ENCODE results near the gene NEDD4L.

NEDD4L gene

DNA sequence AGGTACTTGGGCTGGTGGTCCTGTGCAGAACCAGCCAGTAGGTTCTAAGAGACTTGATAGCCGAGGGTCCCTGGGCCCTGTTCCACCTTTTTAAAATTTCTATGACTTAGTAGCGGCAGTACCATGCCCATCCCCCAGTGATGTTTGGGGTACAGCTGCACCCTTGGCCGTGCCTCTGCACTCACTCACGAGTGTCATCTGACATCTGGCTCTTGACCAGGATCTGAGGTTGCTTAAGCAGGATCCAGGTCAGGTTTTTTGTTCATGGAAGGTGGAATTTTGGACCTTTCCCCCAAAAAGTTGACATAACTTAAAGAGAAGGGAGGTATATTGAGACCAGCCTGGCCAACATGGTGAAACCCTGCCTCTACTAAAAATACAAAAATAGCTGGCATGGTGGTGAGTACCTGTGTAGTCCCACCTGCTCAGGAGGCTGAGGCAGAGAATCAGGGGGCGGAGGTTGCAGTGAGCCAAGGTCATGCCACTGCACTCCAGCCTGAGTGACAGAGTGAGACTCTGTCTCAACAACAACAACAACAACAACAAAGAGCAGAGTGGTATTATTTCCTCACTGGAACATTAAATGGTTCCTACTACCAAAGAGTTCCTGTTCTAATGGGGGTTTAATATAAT is 163.6 kb downstream of the NEDD4L start:
- TF ChIP-seq, protein P1, sequence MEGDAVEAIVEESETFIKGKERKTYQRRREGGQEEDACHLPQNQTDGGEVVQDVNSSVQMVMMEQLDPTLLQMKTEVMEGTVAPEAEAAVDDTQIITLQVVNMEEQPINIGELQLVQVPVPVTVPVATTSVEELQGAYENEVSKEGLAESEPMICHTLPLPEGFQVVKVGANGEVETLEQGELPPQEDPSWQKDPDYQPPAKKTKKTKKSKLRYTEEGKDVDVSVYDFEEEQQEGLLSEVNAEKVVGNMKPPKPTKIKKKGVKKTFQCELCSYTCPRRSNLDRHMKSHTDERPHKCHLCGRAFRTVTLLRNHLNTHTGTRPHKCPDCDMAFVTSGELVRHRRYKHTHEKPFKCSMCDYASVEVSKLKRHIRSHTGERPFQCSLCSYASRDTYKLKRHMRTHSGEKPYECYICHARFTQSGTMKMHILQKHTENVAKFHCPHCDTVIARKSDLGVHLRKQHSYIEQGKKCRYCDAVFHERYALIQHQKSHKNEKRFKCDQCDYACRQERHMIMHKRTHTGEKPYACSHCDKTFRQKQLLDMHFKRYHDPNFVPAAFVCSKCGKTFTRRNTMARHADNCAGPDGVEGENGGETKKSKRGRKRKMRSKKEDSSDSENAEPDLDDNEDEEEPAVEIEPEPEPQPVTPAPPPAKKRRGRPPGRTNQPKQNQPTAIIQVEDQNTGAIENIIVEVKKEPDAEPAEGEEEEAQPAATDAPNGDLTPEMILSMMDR (IDR thresholded peaks at IDR 0.05; ENCODE audit: borderline replicate concordance, insufficient read depth, low read depth, low read length) = no peak
- no peak overlapping the region for H3K4me3 ChIP-seq (ENCODE audit: low read depth, low read length)

DNA sequence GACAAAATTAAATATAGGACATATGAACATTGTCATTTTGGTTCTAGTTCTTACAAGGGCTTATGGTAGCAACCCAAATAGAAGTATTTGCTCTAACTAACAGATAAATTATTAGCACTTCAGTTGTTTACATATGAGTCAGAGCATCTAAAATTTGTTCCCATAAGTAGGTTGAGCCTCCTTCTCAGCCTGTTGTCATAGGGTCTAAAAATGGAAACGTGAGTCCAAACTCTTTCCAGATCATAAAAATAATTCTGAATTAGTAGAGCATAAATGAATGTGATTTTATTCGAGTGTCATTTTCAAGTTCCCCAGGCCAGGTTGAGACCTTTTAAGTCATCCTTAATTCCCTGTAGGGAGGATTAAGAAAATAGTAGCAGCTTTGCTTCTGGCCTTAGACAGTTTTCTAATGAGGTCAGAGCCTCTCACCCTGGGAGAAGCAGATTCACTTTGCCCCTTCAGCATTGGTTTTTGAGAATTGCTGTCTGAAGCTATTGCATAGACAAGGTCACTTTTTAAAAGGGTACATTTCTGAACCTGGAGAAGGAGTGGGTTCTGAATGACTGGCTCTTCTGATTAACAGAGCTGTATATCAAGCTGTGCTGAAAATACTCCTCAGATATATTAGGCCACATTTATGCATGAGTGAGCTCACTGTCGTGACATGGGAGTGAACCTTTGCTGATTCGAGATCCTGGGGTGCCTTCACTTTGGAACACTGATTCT is 164.3 kb downstream of the NEDD4L start:
- TF ChIP-seq, protein P1 (IDR thresholded peaks at IDR 0.05; ENCODE audit: borderline replicate concordance, insufficient read depth, low read depth, low read length) = no peak
- H3K4me3 ChIP-seq (ENCODE audit: low read depth, low read length) = no peak overlapping the region

DNA sequence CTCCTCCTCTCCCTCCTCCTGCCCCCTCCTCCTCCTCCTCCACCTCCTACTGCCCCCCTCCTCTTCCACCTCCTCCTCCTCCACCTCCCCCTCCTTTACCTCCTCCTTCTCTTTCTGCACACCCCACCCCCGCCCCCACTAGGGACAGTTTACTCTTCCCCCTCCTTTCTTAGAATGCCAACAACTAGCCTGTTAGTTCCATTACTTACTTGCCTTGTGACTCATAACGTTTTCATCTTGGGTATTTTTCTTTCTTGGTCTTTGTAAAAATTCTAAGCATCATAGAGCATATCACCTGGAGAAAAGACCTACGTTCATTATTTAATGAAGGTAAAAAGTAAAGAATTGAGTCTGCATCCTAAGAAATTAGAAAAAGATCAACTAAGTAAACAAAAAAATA is 165.3 kb downstream of the NEDD4L start:
- TF ChIP-seq, protein P1 (IDR thresholded peaks at IDR 0.05; ENCODE audit: borderline replicate concordance, insufficient read depth, low read depth, low read length) = no peak
- no peak overlapping the region for H3K4me3 ChIP-seq (ENCODE audit: low read depth, low read length)

DNA sequence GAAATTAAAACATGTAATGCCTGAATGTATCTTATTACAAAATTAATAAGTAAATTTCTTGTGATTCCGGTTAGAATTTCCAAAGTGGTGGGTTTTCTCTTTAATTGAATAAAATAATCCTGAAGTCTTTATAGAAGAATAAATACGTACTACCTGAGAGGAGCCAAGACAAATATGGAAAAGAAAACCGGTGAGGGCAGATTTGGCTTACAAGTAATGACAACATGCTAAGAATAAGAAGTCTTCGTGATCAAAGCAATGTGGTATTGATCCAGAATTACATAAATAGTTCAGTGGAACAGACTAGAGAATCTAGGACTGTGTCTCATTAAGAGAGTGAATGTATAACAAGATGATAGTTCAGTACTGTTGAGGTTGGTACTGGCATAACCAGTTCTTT is 167.5 kb downstream of the NEDD4L start:
- TF ChIP-seq, protein P1 (IDR thresholded peaks at IDR 0.05; ENCODE audit: borderline replicate concordance, insufficient read depth, low read depth, low read length) = no peak
- no peak overlapping the region for H3K4me3 ChIP-seq (ENCODE audit: low read depth, low read length)

DNA sequence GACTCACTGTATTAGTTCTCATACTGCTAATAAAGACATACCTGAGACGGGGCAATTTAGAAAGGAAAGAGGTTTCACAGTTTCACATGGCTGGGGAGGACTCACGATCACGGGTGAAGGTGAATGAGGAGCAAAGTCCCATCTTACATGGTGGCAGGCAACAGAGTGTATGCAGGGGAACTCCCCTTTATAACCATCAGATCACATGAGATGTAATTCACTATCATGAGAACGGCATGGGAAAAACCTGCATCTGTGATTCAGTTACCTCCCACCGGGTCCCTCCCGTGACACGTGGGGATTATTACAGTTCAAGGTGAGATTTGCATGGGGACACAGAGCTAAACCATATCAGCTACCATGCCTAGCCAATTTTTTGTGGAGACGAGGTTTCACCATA is 168.2 kb downstream of the NEDD4L start:
- H3K4me3 ChIP-seq (ENCODE audit: low read depth, low read length) = no peak overlapping the region
- TF ChIP-seq, protein P1 (IDR thresholded peaks at IDR 0.05; ENCODE audit: borderline replicate concordance, insufficient read depth, low read depth, low read length) = no peak

DNA sequence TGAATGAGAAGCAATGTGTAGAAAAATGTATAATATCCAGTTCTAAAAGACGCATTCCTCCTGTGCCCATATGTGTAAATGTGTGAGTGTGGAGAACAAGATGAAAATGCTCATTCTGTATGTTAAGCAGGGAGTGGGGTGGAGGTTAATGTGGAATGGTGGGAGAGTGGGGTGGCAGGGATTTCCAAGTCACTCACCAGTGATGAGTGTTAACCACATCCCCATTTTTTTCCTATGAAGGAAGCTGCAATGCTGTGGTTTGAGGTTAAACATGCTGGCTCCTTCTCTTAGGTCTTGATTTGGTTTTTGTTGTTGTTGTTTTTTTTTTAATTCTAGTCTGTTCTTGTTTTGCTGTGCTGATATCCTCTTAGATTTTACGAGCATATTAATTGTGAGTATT is 169.4 kb downstream of the NEDD4L start:
- no peak overlapping the region for H3K4me3 ChIP-seq (ENCODE audit: low read depth, low read length)
- TF ChIP-seq, protein P1 (IDR thresholded peaks at IDR 0.05; ENCODE audit: borderline replicate concordance, insufficient read depth, low read depth, low read length) = no peak

DNA sequence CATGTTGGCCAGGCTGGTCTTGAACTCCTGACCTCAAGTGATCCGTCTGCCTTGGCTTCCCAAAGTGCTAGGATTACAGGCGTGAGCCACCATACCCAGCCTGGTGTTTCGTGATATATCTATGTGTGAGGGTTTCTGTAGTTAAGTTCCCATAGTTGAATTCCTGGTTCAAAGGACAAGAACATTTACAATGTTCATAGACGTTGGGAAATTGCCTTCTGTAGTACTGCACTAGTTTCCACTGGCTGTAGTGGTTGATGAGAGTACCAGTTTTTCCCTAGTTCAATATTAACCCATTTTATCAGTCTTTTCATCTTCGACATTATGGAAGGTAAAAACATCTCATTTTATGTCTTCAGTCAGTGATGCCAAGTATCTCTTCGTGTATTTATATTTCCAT is 171.0 kb downstream of the NEDD4L start:
- no peak overlapping the region for H3K4me3 ChIP-seq (ENCODE audit: low read depth, low read length)
- TF ChIP-seq, protein P1 (IDR thresholded peaks at IDR 0.05; ENCODE audit: borderline replicate concordance, insufficient read depth, low read depth, low read length) = no peak
